ENCODE results near the gene PLA2R1.

Gene PLA2R1

GRCh38 chr2:160062292-160063005, at the start of gene PLA2R1:
Gene PLA2R1 (minus strand): TSS chr2:160062615. CDS start chr2:160062403, 212 bp downstream.
- H3K4me3 ChIP-seq (replicated peaks; ENCODE audit: low read depth, low read length) = peak within 1 kb of the TSS; percentile 64
- DNase-seq (ENCODE audit: extremely low read depth, low read depth) = no peak
- TF ChIP-seq CTCF (IDR thresholded peaks at IDR 0.05; ENCODE audit: low read depth, low read length, missing control alignments) = no peak

GRCh38 chr2:160110674-160111239, 48.3 kb upstream of the PLA2R1 start:
- H3K4me3 ChIP-seq (replicated peaks; ENCODE audit: low read depth, low read length) = no peak overlapping the region
- no peak for TF ChIP-seq CTCF (IDR thresholded peaks at IDR 0.05; ENCODE audit: low read depth, low read length, missing control alignments)

GRCh38 chr2:160109939-160110673, 47.7 kb upstream of the PLA2R1 start:
- DNase-seq (ENCODE audit: extremely low read depth, low read depth) = peak; percentile 59

More at GRCh38 chr2:160110674-160111239, 48.3 kb upstream of the PLA2R1 start:
- DNase-seq (ENCODE audit: extremely low read depth, low read depth) = no peak

GRCh38 chr2:160109243-160109642, 46.8 kb upstream of the PLA2R1 start:
- DNase-seq (ENCODE audit: extremely low read depth, low read depth) = no peak
- TF ChIP-seq CTCF (IDR thresholded peaks at IDR 0.05; ENCODE audit: low read depth, low read length, missing control alignments) = no peak
- H3K4me3 ChIP-seq (replicated peaks; ENCODE audit: low read depth, low read length) = no peak overlapping the region

More at GRCh38 chr2:160109939-160110673, 47.7 kb upstream of the PLA2R1 start:
- H3K4me3 ChIP-seq (replicated peaks; ENCODE audit: low read depth, low read length) = no peak overlapping the region
- TF ChIP-seq CTCF (IDR thresholded peaks at IDR 0.05; ENCODE audit: low read depth, low read length, missing control alignments) = peak; percentile 78

- DNase-seq (ENCODE audit: extremely low read depth, low read depth) = no peak
- H3K4me3 ChIP-seq (replicated peaks; ENCODE audit: low read depth, low read length) = no peak overlapping the region
- TF ChIP-seq CTCF (IDR thresholded peaks at IDR 0.05; ENCODE audit: low read depth, low read length, missing control alignments) = no peak
Observed at GRCh38 chr2:160108646-160109045, 46.2 kb upstream of the PLA2R1 start.

GRCh38 chr2:160105366-160105765, 43.0 kb upstream of the PLA2R1 start:
- no peak for TF ChIP-seq CTCF (IDR thresholded peaks at IDR 0.05; ENCODE audit: low read depth, low read length, missing control alignments)
- DNase-seq (ENCODE audit: extremely low read depth, low read depth) = no peak
- H3K4me3 ChIP-seq (replicated peaks; ENCODE audit: low read depth, low read length) = no peak overlapping the region
